NK-92 treated with Interleukin-12 subunit alpha and Interleukin-12 subunit beta, amount 100 ng/mL, for 24 hours (cell line): Measurements from ENCODE around the gene SPARC.

ENCODE experiments used
- DNase-seq: peaks from one replicate; lab custom pipeline; 2025; lab: John Stamatoyannopoulos, UW

The SPARC gene

GRCh38 chr5:151678713-151679112, 8.0 kb downstream of the SPARC start:
- no peak for DNase-seq

GRCh38 chr5:151677776-151678545, 8.8 kb downstream of the SPARC start:
- DNase-seq, result no peak

- DNase-seq, result no peak
These were observed 10.0 kb downstream of the SPARC start for GRCh38 chr5:151676719-151677118.

GRCh38 chr5:151676314-151676712, 10.4 kb downstream of the SPARC start:
- no peak for DNase-seq

- no peak for DNase-seq
These were observed 11.0 kb downstream of the SPARC start for GRCh38 chr5:151675611-151676313.

GRCh38 chr5:151674626-151675610, 11.8 kb downstream of the SPARC start:
- DNase-seq, result no peak

- DNase-seq, result no peak
These were observed 13.3 kb downstream of the SPARC start for GRCh38 chr5:151673421-151673820.

- DNase-seq, result no peak
These were observed 14.2 kb downstream of the SPARC start for GRCh38 chr5:151672516-151672915.

- DNase-seq, result no peak
These were observed 14.8 kb downstream of the SPARC start for GRCh38 chr5:151671950-151672349.

GRCh38 chr5:151670953-151671636, 15.6 kb downstream of the SPARC start:
- DNase-seq, result no peak

- no peak for DNase-seq
These were observed 16.5 kb downstream of the SPARC start for GRCh38 chr5:151670083-151670686.

- no peak for DNase-seq
These were observed 19.6 kb downstream of the SPARC start for GRCh38 chr5:151667083-151667482.

GRCh38 chr5:151665613-151666012, 21.1 kb downstream of the SPARC start:
- DNase-seq, result no peak

GRCh38 chr5:151664694-151665585, 21.8 kb downstream of the SPARC start:
- no peak for DNase-seq

GRCh38 chr5:151663617-151664293, 23.0 kb downstream of the SPARC start:
- DNase-seq, result no peak

- DNase-seq, result no peak
These were observed 23.9 kb downstream of the SPARC start for GRCh38 chr5:151662805-151663204.

- no peak for DNase-seq
These were observed 24.6 kb downstream of the SPARC start for GRCh38 chr5:151661968-151662732.

GRCh38 chr5:151660616-151661495, 25.9 kb downstream of the SPARC start:
- no peak for DNase-seq
